SU-DHL-6 (cell line): ENCODE measurements around the gene PUDP.

Experiments used
- H2AFZ ChIP-seq: fragments of 200-600 bp; sonication (generic); 2 replicates; pipeline ENCODE4 v1.6.1; 2014; ENCODE audit warnings: low read depth, mild to moderate bottlenecking, moderate library complexity, mixed read lengths, antibody characterized with exemption, low read length; ENCODE audit not compliant: severe bottlenecking
- H3F3A ChIP-seq: fragments of 200-600 bp; shearing (Covaris generic); 2 replicates; pipeline ENCODE4 v1.6.0; 2016; ENCODE audit warnings: antibody characterized with exemption, mild to moderate bottlenecking; ENCODE audit not compliant: insufficient read depth
- H3K27ac ChIP-seq: fragments of 200-600 bp; sonication (generic); 2 replicates; pipeline ENCODE4 v1.5.1; 2016; ENCODE audit warnings: low read depth, mild to moderate bottlenecking, low read length, moderate library complexity, mixed read lengths
- H3K27me3 ChIP-seq: fragments of 200-600 bp; sonication (generic), shearing (Covaris generic); 2 replicates; pipeline ENCODE4 v1.6.0; 2014; ENCODE audit warnings: mild to moderate bottlenecking, low read length
- H3K36me3 ChIP-seq: fragments of 200-600 bp; sonication (generic); 2 replicates; pipeline ENCODE4 v1.6.1; 2014; ENCODE audit warnings: mild to moderate bottlenecking, low read length, mixed read lengths
- H3K4me2 ChIP-seq: fragments of 300-600, 200-600 bp; shearing (Covaris generic), sonication (generic); 2 replicates; pipeline ENCODE4 v1.6.0; 2014; ENCODE audit warnings: low read length, low read depth, mild to moderate bottlenecking; ENCODE audit not compliant: poor library complexity, severe bottlenecking
- H3K4me3 ChIP-seq: fragments of 200-600 bp; sonication (generic); 2 replicates; pipeline ENCODE4 v1.5.1; 2014; ENCODE audit warnings: antibody characterized with exemption, low read length, mild to moderate bottlenecking, mixed read lengths; ENCODE audit not compliant: insufficient read depth, poor library complexity, severe bottlenecking
- H3K79me2 ChIP-seq: fragments of 200-600 bp; sonication (generic); 2 replicates; pipeline ENCODE4 v1.6.1; 2014; ENCODE audit warnings: mild to moderate bottlenecking, low read length, moderate library complexity; ENCODE audit not compliant: insufficient read depth
- H3K9ac ChIP-seq: fragments of 200-600 bp; sonication (generic); 2 replicates; pipeline ENCODE4 v1.7.0; 2014; ENCODE audit warnings: mild to moderate bottlenecking, low read length
- H3K9me2 ChIP-seq: fragments of 200-600 bp; sonication (generic); replicated peaks from 2 replicates; pipeline ENCODE4 v1.6.1; 2014; ENCODE audit warnings: low read length; ENCODE audit not compliant: insufficient read depth
- H3K9me3 ChIP-seq: fragments of 200-600 bp; sonication (generic); 2 replicates; pipeline ENCODE4 v1.6.1; 2014; ENCODE audit warnings: low read length, mixed read lengths; ENCODE audit not compliant: insufficient read depth
- H4K20me1 ChIP-seq: fragments of 200-600 bp; sonication (generic); 2 replicates; pipeline ENCODE4 v1.6.1; 2014; ENCODE audit warnings: low read depth, mild to moderate bottlenecking, antibody characterized with exemption, low read length, moderate library complexity, mixed read lengths
- CTCF ChIP-seq: fragments of 200-600 bp; sonication (generic); IDR thresholded peaks from one replicate; pipeline ENCODE4 v1.5.1; 2017; ENCODE audit warnings: antibody characterized with exemption, mild to moderate bottlenecking, low read length, moderate library complexity; ENCODE audit not compliant: insufficient read depth, poor library complexity, severe bottlenecking
- EZH2phosphoT487 ChIP-seq: fragments of 200-600 bp; sonication (generic), shearing (Covaris generic); conservative IDR thresholded peaks from 2 replicates; pipeline ENCODE4 v1.6.1; 2018; ENCODE audit warnings: mild to moderate bottlenecking, antibody characterized with exemption, low read length, moderate library complexity, mixed read lengths

PUDP gene

GRCh38 chrX:7112071-7112470 is 35.9 kb downstream of the PUDP start:
- Histone ChIP-seq H3K9me2 (no peaks in the 10 kb centered on the region), H3K4me2 (peak overlapping the region; percentile 88), H3K4me3 (no peak overlapping the region), H3F3A (peaks cover 37% of the 10 kb centered on the region), H3K27me3 (no peaks in the 10 kb centered on the region), H3K79me2 (peaks cover 77% of the 10 kb centered on the region), H3K9ac (peak overlapping the region; percentile 64), H3K27ac (peak overlapping the region; percentile 100), H3K9me3 (no peaks in the 10 kb centered on the region), H2AFZ (no peak overlapping the region), H4K20me1 (no peaks in the 10 kb centered on the region), H3K36me3 (no peaks in the 10 kb centered on the region)
- TF ChIP-seq CTCF (no peak), EZH2phosphoT487 (no peak)

- peak overlapping the region; percentile 88 for H3K4me2 ChIP-seq
- no peaks in the 10 kb centered on the region for H3K9me3 ChIP-seq
- no peaks in the 10 kb centered on the region for H4K20me1 ChIP-seq
- H3F3A ChIP-seq, result peaks cover 35% of the 10 kb centered on the region
- TF ChIP-seq CTCF (no peak), EZH2phosphoT487 (no peak)
- H3K36me3 ChIP-seq, result no peaks in the 10 kb centered on the region
- H3K27me3 ChIP-seq, result no peaks in the 10 kb centered on the region
- H3K79me2 ChIP-seq, result peaks cover 75% of the 10 kb centered on the region
- no peaks in the 10 kb centered on the region for H3K9me2 ChIP-seq
- H3K9ac ChIP-seq, result peak overlapping the region; percentile 64
- no peak overlapping the region for H3K4me3 ChIP-seq
- H2AFZ ChIP-seq, result no peak overlapping the region
- H3K27ac ChIP-seq, result peak overlapping the region; percentile 100
Observed at GRCh38 chrX:7111518-7111917, 36.4 kb downstream of the PUDP start.

- H3K79me2 ChIP-seq, result peaks cover 68% of the 10 kb centered on the region
- H3K9me3 ChIP-seq, result no peaks in the 10 kb centered on the region
- H3K4me3 ChIP-seq, result peak overlapping the region; percentile 36
- H3K4me2 ChIP-seq, result peak overlapping the region; percentile 88
- peaks cover 35% of the 10 kb centered on the region for H3F3A ChIP-seq
- no peaks in the 10 kb centered on the region for H4K20me1 ChIP-seq
- TF ChIP-seq CTCF (no peak), EZH2phosphoT487 (no peak)
- H3K9me2 ChIP-seq, result no peaks in the 10 kb centered on the region
- no peak overlapping the region for H2AFZ ChIP-seq
- H3K27ac ChIP-seq, result peak overlapping the region; percentile 100
- no peaks in the 10 kb centered on the region for H3K36me3 ChIP-seq
- H3K9ac ChIP-seq, result peak overlapping the region; percentile 64
- no peaks in the 10 kb centered on the region for H3K27me3 ChIP-seq
Observed at GRCh38 chrX:7110821-7111276, 37.1 kb downstream of the PUDP start.
